GM18951 (cell line): Measurements from ENCODE around the gene HIGD1C.
A peak's percentile ranks its signal among the peaks of the same experiment; 100 is the strongest.
"Not testable (repeated sequence)": the region's sequence is repeated elsewhere in the genome, so short reads cannot be mapped to it uniquely, and the experiment has no call there.

Experiments
- POLR2A ChIP-seq: IDR thresholded peaks from 4 replicates; pipeline ENCODE4 v1.6.1; 2011; ENCODE audit warnings: mild to moderate bottlenecking; ENCODE audit not compliant: insufficient read length, insufficient read depth; ENCODE audit errors: extremely low read depth
- in situ Hi-C: fragments of 300-500 bp; cut with MboI; formaldehyde crosslinking; loops from one replicate; pipeline ENCODE4 v1.12.0; 2022; ENCODE audit warnings: low sequenced_read_pairs, mixed read lengths, inconsistent platforms; ENCODE audit not compliant: unreplicated experiment

HIGD1C gene

DNA sequence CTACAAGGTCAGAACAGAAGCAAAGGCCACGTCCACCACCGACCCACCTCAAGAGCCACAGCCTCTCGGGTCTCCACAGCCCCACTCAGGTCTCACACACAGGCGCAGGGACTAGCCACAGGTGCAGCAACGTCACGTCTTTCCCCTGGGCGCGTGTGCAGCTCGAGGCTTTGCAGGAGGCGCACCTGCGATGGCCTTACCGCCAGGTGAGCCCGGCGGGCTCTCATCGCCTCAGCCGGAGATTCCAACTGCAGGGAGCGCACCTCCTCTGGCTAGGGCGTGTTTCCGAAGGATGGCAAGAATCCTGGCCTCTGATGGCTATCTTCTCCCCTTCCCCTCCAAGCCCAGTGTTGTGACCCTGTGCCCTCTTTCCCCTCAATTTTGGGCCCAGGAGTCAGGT, at the start of gene HIGD1C:
TSS of gene HIGD1C (plus strand) at position 35 of the 400 bp plus-strand sequence. CDS start 1,455 bp downstream, outside the sequence.
- in situ Hi-C loops = no loop called here
- TF ChIP-seq POLR2A = no peak

DNA sequence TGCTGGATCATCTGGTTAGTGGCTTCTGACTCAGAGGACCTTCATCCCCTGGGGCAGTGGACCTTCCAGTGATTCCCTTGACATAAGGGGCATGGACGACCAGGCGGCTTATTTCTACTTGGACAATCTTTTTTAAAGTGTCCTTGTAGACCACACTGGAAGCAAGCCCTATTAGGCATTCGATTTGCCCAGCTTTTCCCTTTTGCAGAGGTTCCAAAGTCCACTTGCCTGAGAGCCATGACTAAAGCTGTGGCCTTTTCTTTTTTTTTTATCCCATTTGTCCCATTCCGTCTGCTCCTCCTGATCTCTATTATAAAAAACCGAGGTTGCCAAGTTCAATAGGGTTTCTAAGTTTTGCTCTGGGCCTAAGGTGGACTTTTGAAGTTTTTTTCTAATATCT, 43.9 kb upstream of the HIGD1C start:
- in situ Hi-C loops = not testable (repeated sequence)

- in situ Hi-C loops = not testable (repeated sequence)
Measured at GRCh38 chr12:50912361-50912760, 40.0 kb upstream of the HIGD1C start.

DNA sequence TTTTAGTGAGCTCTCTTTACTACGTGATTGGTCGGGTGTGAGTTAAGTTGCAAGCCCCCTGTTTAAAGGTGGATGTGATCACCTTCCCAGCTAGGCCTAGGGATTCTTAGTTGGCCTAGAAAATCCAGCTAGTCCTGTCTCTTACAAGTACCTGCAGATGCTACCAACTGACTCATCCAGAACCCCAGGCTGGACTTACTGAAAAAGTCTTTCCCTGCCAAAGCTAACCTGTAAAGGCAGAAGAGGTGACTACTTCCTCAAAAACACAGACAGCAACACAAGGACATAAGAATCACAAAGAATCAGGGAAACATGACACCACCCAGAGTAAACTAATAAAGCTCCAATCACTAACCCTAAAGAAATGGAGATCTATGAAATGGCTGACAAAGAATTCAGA, 39.1 kb upstream of the HIGD1C start:
- no peak for TF ChIP-seq POLR2A
- in situ Hi-C loops = no loop called here

DNA sequence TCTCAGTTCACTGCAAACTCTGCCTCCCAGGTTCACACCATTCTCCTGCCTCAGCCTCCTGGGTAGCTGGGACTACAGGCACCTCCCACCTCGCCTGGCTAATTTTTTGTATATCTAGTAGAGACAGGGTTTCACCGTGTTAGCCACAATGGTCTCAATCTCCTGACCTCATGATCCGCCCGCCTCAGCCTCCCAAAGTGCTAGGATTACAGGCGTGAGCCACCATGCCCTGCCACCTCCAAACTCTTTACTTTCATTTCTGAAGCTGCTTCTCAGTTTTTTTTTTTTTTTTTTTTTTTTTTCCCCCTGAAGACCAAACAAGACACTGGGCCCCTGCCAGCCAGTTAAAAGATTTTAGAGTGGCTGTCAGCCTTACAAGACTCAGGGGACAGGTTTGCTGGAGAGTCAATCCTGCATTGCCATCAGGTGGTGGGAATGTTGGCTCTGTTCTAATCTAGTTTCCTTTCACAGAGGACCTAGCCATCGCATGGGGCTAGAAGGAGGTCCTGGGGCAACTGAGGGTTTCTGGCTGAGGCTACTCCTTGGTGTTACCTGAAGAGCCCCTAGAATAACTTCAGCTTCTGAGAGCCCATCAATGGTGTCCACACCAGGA, 37.4 kb upstream of the HIGD1C start:
- in situ Hi-C loops = no loop called here
- no peak for TF ChIP-seq POLR2A

GRCh38 chr12:50916292-50916691, 36.1 kb upstream of the HIGD1C start:
- in situ Hi-C loops = no loop called here
- TF ChIP-seq POLR2A = no peak

DNA sequence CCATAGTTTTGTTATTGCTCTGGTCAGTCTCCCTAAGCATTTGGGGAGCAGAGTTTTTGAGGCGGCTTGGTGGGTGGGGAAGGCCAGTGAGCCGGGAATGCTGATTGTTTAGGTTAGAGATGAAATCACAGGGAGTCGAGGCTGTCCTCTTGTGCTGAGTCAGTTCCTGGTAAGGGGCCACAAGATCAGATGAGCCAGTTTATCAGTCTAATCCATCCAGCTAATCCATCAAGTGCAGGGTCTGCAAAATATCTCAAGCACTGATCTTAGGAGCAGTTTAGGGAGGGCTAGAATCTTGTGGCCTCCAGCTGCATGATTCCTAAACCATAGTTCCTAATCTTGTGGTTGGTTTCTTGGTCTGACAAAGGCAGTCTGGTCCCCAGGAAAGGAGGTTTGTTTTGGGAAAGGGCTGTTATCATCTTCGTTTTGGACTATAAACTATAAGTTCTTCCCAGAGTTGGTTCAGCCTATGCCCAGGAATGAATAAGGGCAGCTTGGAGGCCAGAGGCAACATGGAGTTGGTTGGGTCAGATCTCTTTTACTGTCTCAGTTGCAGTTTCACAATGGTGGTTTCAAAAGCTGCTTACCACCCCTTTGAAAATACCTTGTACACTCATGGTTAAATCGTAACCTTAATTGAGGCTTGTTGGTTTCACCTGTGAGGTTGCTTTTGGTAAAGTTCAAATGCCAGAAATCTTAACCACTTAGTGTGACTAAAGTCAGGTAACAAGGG, 33.6 kb upstream of the HIGD1C start:
- no peak for TF ChIP-seq POLR2A
- in situ Hi-C loops = no loop called here

- in situ Hi-C loops = no loop called here
- no peak for TF ChIP-seq POLR2A
Measured at GRCh38 chr12:50922820-50923219, 29.5 kb upstream of the HIGD1C start.

- no peak for TF ChIP-seq POLR2A
- in situ Hi-C loops = no loop called here
Measured at GRCh38 chr12:50923361-50924130, 28.8 kb upstream of the HIGD1C start.

- TF ChIP-seq POLR2A = no peak
- in situ Hi-C loops = no loop called here
Measured at GRCh38 chr12:50924131-50924438, 28.3 kb upstream of the HIGD1C start.

GRCh38 chr12:50924439-50925341, 27.7 kb upstream of the HIGD1C start:
- TF ChIP-seq POLR2A = peak; percentile 37
- in situ Hi-C loops = no loop called here

DNA sequence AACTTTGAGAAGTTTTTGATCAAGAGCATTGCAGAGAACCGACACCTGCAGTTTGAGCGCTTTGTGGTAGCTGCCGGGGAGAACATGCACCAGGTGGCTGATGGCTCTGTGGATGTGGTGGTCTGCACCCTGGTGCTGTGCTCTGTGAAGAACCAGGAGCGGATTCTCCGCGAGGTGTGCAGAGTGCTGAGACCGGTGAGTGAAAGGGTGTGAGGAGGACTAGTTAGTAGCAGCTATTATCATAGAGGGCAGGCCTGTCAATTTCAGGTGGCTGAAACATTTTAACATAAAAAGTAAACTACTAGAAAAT, 27.0 kb upstream of the HIGD1C start:
- in situ Hi-C loops = no loop called here
- no peak for TF ChIP-seq POLR2A

DNA sequence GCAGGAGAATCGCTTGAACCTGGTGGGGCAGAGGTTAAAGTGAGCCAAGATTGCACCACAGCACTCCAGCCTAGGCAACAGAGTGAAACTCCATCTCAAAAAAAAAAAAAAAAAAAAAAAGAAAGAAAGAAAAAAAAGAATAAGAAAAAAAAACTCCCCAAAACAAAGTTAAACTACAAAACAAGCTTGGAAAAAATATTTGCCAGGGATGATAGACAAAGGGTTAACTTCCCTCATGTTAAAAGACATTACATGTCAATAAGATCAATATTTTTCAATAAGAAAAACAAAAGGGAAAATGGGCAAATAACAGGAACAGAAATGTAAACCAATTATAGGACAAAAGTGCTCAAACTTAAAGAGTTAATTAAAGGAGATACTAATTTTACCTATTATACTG, 26.4 kb upstream of the HIGD1C start:
- TF ChIP-seq POLR2A = no peak
- in situ Hi-C loops = no loop called here
